ENCODE measurements around the gene TACR1.
A peak's percentile ranks its signal among the peaks of the same experiment; 100 is the strongest.

TACR1 gene

GRCh38 chr2:75021672-75022071, 177.6 kb downstream of the TACR1 start:
- DNase-seq (ENCODE audit: low read depth): peak; percentile 73

GRCh38 chr2:75020476-75020875, 178.8 kb downstream of the TACR1 start:
- H3K4me3 ChIP-seq (ENCODE audit: low read length): no peak overlapping the region
- TF ChIP-seq CTCF (conservative IDR thresholded peaks at IDR 0.05; ENCODE audit: low read depth, low read length): no peak
- DNase-seq (ENCODE audit: low read depth): no peak

More at GRCh38 chr2:75021672-75022071, 177.6 kb downstream of the TACR1 start:
- peak overlapping the region; percentile 6 for H3K4me3 ChIP-seq (ENCODE audit: low read length)
- TF ChIP-seq CTCF (conservative IDR thresholded peaks at IDR 0.05; ENCODE audit: low read depth, low read length): no peak

- DNase-seq (ENCODE audit: low read depth): no peak
- TF ChIP-seq CTCF (conservative IDR thresholded peaks at IDR 0.05; ENCODE audit: low read depth, low read length): no peak
- no peak overlapping the region for H3K4me3 ChIP-seq (ENCODE audit: low read length)
Measured at GRCh38 chr2:75019790-75020189, 179.5 kb downstream of the TACR1 start.

- no peak for TF ChIP-seq CTCF (conservative IDR thresholded peaks at IDR 0.05; ENCODE audit: low read depth, low read length)
- H3K4me3 ChIP-seq (ENCODE audit: low read length): no peak overlapping the region
- DNase-seq (ENCODE audit: low read depth): no peak
Measured at GRCh38 chr2:75018162-75018561, 181.2 kb downstream of the TACR1 start.

- no peak for DNase-seq (ENCODE audit: low read depth)
- no peak overlapping the region for H3K4me3 ChIP-seq (ENCODE audit: low read length)
- no peak for TF ChIP-seq CTCF (conservative IDR thresholded peaks at IDR 0.05; ENCODE audit: low read depth, low read length)
Measured at GRCh38 chr2:75012080-75012479, 187.2 kb downstream of the TACR1 start.

GRCh38 chr2:75010571-75010970, 188.7 kb downstream of the TACR1 start:
- no peak for DNase-seq (ENCODE audit: low read depth)
- no peak for TF ChIP-seq CTCF (conservative IDR thresholded peaks at IDR 0.05; ENCODE audit: low read depth, low read length)

GRCh38 chr2:75007819-75008218, 191.5 kb downstream of the TACR1 start:
- no peak for DNase-seq (ENCODE audit: low read depth)
- no peak overlapping the region for H3K4me3 ChIP-seq (ENCODE audit: low read length)
- no peak for TF ChIP-seq CTCF (conservative IDR thresholded peaks at IDR 0.05; ENCODE audit: low read depth, low read length)

More at GRCh38 chr2:75010571-75010970, 188.7 kb downstream of the TACR1 start:
- no peak overlapping the region for H3K4me3 ChIP-seq (ENCODE audit: low read length)
